M059J (cell line): Measurements from ENCODE around the gene ABCB8. TPM values are rescaled to one million over a fixed set of nuclear protein-coding genes. Genes with fewer than 3 reads are reported as not detected.

Experiments used
- DNase-seq: peaks from one replicate; pipeline ENCODE4 v3.0.0-alpha.2; 2012; ENCODE audit warnings: low read depth
- total RNA-seq: library from RNA; depleted of rRNA; stranded (reverse); fragments of >200 nt; shearing (Covaris generic); gene quantifications from 2 replicates; pipeline ENCODE4 v1.2.3, GENCODE V29; 2014; rRNA removed

ABCB8 gene
- total RNA-seq, 1 experiment from 2014 or later: 24.2 TPM

GRCh38 chr7:151085691-151086620 lies 57.7 kb downstream of the ABCB8 start, which contains the start of gene AGAP3:
TSS of gene AGAP3 (plus strand) at chr7:151086475. CDS start at chr7:151086742, 267 bp downstream.
- peak; percentile 89 for DNase-seq

GRCh38 chr7:151086802-151087244 lies 58.6 kb downstream of the ABCB8 start:
- peak; percentile 46 for DNase-seq

- DNase-seq: peak; percentile 70
These were observed 59.2 kb downstream of the ABCB8 start for GRCh38 chr7:151087245-151088018.

GRCh38 chr7:151088019-151088855 lies 60.0 kb downstream of the ABCB8 start:
- DNase-seq: no peak

GRCh38 chr7:151088856-151089699 lies 60.8 kb downstream of the ABCB8 start:
- no peak for DNase-seq

- no peak for DNase-seq
These were observed 61.9 kb downstream of the ABCB8 start for GRCh38 chr7:151089893-151090730.

GRCh38 chr7:151091003-151091402 lies 62.8 kb downstream of the ABCB8 start:
- DNase-seq: no peak

GRCh38 chr7:151091431-151091830 lies 63.2 kb downstream of the ABCB8 start:
- DNase-seq: no peak

- DNase-seq: no peak
These were observed 63.7 kb downstream of the ABCB8 start for GRCh38 chr7:151091988-151092387.

- no peak for DNase-seq
These were observed 65.5 kb downstream of the ABCB8 start for GRCh38 chr7:151093748-151094147.

GRCh38 chr7:151094675-151095074 lies 66.4 kb downstream of the ABCB8 start:
- no peak for DNase-seq

- DNase-seq: no peak
These were observed 67.0 kb downstream of the ABCB8 start for GRCh38 chr7:151095123-151095797.

GRCh38 chr7:151095828-151096475 lies 67.7 kb downstream of the ABCB8 start:
- DNase-seq: no peak

Other genes with a start within 250 kb of the ABCB8 start
- gene TMEM176B, start 228.1 kb upstream of the ABCB8 start, total RNA-seq: not detected in 2 replicates
- 0.34 TPM in 1 of 2 replicates, not detected in the other for gene TMEM176A, start 227.7 kb upstream of the ABCB8 start, total RNA-seq
- 0.17 TPM in 1 of 2 replicates, not detected in the other for gene AOC1, start 175.9 kb upstream of the ABCB8 start, total RNA-seq
- 0.30 and 0.37 TPM in 2 replicates for gene KCNH2, start 50.1 kb upstream of the ABCB8 start, total RNA-seq
- gene NOS3, start 37.4 kb upstream of the ABCB8 start, total RNA-seq: not detected in 2 replicates
- gene ATG9B, start 4.0 kb upstream of the ABCB8 start, total RNA-seq: not detected in 2 replicates
- gene ASIC3, start 20.1 kb downstream of the ABCB8 start, total RNA-seq: 0.20 and 0.22 TPM in 2 replicates
- 36.6 and 54.2 TPM in 2 replicates for gene CDK5, start 29.4 kb downstream of the ABCB8 start, total RNA-seq
- gene SLC4A2, start 31.1 kb downstream of the ABCB8 start, total RNA-seq: 101 and 105 TPM in 2 replicates
- gene FASTK, start 52.4 kb downstream of the ABCB8 start, total RNA-seq: 73.7 and 97.9 TPM in 2 replicates
- 73.4 and 80.3 TPM in 2 replicates for gene TMUB1, start 55.0 kb downstream of the ABCB8 start, total RNA-seq
- 35.1 and 36.7 TPM in 2 replicates for gene AGAP3, start 58.0 kb downstream of the ABCB8 start, total RNA-seq
- not detected in 2 replicates for gene GBX1, start 139.2 kb downstream of the ABCB8 start, total RNA-seq
- not detected in 2 replicates for gene ASB10, start 158.8 kb downstream of the ABCB8 start, total RNA-seq
- not detected in 2 replicates for gene H2BK1, start 182.0 kb downstream of the ABCB8 start, total RNA-seq
- 65.0 and 74.0 TPM in 2 replicates for gene ABCF2, start 198.8 kb downstream of the ABCB8 start, total RNA-seq
- 47.2 and 90.1 TPM in 2 replicates for gene CHPF2, start 204.0 kb downstream of the ABCB8 start, total RNA-seq
- 3.2 and 4.3 TPM in 2 replicates for gene SMARCD3, start 220.2 kb downstream of the ABCB8 start, total RNA-seq